SKM-1 treated with dmso at 0.1 percent for 144 hours (cell line): ENCODE results near the gene EFNA4.
A peak's percentile ranks its signal among the peaks of the same experiment; 100 is the strongest.

Source experiments
- DNase-seq: peaks from one replicate; lab custom pipeline; 2025; ENCODE audit not compliant: unreplicated experiment; lab: John Stamatoyannopoulos, UW

Gene EFNA4

DNA sequence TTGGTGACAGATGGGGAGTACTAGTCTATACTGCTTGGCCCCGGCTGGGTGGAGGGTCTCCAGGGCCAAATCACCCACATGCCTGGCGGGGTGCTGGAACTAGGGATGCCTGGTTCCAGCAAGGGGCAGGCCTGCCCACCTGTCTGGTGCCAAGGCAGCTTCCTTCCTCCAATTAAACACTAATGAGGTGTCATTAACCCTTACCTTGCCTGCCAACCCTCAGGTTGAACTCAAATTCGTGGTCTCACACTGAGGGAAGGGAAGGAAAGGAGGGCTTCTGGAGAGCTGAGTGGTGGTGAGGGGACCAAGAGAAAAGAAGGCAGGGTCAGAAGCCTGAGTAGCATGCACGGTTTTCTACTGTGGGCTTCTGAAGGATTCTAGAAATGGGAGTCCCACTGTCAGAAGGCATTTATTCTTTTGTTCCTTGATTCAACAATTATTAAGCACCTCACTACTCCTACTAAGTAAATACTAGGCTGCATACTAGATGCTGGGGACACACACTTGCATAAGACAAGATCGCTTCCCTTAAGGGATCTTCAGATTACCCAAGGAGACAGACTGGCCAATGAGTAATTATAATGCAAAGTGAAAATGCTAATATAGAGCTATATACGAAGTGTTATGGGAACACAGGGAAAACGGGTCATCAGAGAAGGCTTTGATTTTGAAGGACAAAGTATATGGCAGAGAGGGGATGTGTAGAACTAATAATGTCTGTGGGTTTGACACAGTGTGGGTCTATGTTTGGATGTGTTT lies 9.2 kb downstream of the EFNA4 start:
- no peak for DNase-seq

DNA sequence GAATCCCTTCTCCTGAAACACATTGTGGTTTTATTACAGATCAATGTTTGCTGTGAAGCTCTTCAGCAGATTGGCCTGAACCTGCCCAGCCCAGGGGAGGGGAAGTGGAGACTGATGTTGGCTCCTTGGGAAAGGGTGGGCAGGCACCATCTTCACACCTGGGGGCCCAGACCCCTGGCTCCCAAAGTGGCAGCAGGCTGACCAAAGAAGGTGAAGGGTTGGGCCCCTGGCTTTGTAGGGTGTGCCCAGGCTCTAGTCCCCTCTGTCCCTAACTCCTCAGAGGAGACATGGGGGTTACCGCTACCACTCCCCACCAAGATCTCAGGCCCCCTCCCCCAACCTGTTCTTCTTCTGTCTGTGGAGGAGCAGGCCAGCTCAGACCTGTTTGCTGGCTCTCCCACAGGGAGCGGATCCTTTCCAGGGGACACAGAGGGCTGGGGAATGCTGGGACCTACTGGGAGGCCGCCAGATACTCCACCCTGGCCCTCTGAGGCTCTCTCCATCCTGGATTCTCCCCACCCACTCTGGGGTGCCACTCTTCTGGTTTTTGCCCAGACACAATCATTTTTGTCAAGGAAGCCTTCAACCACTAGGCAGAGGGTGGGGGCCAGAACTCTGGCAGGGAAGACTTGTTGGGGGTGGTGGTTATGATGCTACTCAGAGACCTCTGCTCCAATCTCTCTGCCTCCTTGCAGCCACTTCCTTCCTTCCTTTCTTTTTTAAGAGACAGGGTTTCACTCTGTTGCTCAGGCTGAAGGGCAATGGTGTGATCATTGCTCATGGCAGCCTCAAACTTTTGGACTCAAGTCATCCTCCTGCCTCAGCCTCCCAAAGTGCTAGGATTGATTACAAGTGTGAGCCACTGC lies 10.1 kb downstream of the EFNA4 start:
- no peak for DNase-seq

GRCh38 chr1:155075535-155075934 lies 12.0 kb downstream of the EFNA4 start:
- no peak for DNase-seq

DNA sequence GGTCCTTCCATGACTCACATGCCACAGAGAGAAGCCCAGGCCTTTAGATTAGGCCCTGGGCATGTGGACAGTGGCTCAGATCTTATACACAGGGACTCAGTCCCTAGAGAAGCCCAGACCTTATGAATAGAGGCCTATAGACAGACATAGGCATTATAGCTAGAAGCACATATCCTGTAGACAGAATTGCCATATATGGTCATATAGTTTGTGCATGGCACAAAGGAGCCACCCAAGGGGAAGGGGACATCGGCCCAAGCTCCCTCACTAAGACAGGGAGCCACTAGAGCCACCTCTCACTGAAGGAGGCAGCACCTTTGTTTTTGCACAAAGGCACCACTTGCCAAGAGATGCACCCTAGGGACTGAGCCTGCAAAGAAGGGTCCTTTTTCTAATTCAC lies 12.8 kb downstream of the EFNA4 start:
- DNase-seq, result no peak

- DNase-seq, result no peak
Measured at GRCh38 chr1:155077346-155077745, 13.8 kb downstream of the EFNA4 start.

DNA sequence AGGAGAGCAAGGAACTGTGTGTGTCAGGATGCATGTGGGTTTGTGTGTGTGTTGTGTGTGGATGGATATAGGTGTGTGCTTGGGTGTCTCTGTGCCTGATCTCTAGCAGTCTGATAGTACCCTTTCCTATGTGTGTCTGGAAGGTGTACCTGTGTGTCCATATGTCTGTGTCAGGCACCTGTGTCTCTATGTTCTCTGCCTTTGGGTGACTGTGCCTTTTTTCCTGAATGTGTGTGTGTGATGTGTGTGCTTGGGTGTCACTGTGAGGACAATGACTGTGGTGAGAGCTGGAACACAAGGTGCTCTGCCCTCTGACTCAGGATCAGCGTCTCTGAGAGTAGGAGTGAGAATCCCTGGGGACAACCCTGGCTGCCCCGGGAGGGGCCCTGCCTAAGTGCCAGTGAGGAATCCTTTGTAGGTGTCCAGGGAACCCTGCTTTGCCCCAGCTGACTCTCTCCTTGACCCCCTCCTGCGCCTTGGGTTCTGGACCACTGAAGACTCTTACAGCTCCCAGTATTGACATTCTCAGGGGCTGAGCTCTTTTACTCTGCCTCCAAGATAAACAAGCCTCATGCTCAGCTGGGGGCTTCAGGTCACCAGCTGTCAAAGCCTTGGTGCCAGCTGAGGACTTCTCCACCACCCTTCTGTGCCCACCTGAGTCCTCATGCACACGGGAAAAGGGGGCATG lies 14.4 kb downstream of the EFNA4 start:
- no peak for DNase-seq

- DNase-seq, result peak; percentile 56
Measured at GRCh38 chr1:155078469-155079209, 15.1 kb downstream of the EFNA4 start, which contains the start of gene EFNA3. TSS of gene EFNA3 (plus strand) at chr1:155078837. CDS start at chr1:155078942, 105 bp downstream.

- DNase-seq, result no peak
Measured at GRCh38 chr1:155079210-155079486, 15.6 kb downstream of the EFNA4 start.

DNA sequence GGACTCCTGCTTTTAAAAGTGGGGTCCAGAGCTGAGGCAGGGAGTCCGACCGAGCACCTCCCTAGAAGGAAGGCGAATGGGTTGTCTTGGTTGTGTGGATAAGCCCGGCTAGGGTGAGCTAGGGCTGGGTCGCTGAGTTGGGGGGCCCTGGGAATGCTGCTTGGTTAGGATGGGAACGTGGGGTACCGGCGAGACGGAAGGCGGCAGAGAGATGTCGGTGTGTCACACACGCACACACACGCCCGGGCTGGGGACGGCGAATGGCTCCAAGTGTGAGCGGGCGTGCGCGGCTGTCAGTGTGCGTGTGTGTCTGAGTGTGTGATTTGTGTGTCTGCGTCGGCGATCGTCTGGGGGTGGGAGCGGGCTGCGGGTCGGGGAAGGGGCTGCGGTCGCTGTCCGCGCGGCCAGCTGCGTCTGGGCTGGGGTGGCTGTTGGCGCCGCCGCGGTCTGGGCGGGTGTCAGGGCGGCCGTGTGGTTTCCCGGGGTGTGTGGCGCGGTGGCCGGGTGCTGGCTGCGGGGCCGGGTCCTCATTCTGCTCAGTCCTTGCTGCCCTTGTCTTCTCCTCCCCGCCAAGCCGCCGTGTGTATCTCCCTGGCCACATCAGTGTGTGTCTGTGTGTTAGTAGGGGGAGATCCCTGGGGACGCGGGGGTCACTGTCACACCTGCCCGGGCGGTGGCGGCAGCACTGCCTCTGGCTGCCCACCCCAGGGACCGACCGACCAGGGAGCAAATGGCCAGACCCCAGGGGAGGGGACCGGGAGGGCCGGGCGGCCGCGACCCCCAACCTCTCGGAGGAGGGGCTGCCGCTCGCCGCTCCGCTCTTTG lies 16.2 kb downstream of the EFNA4 start:
- DNase-seq, result no peak

- no peak for DNase-seq
Measured at GRCh38 chr1:155080312-155081228, 17.0 kb downstream of the EFNA4 start.

GRCh38 chr1:155081472-155082300 lies 18.1 kb downstream of the EFNA4 start:
- DNase-seq, result no peak

- no peak for DNase-seq
Measured at GRCh38 chr1:155082301-155083051, 18.9 kb downstream of the EFNA4 start.

GRCh38 chr1:155083052-155083541 lies 19.6 kb downstream of the EFNA4 start:
- no peak for DNase-seq

GRCh38 chr1:155083865-155084721 lies 20.6 kb downstream of the EFNA4 start:
- peak; percentile 60 for DNase-seq

DNA sequence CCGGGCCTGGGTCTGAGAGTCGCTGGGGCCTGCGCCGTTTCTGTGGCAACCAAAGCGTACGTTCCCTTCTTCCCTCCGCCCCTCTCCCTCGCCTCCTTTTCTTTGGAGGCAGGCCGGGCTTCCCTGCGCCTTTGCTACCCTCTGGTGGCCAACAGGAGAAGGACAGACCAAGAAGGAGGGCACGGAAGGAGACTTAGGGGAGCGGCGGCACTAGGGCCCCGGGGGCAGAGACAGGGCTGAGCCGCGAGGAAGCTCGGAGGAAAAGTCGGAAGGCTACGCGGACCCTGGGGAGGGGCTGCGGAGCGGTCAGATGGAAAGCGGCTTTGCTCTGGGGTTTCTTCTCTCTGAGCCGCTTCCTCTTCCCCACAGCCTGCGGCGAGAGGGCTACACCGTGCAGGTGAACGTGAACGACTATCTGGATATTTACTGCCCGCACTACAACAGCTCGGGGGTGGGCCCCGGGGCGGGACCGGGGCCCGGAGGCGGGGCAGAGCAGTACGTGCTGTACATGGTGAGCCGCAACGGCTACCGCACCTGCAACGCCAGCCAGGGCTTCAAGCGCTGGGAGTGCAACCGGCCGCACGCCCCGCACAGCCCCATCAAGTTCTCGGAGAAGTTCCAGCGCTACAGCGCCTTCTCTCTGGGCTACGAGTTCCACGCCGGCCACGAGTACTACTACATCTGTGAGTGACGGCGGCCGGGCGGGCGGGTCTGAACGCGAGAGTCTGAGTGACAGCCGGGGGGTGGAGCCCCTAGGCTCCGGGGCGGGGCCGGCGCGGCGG lies 21.4 kb downstream of the EFNA4 start:
- DNase-seq, result peak; percentile 99
